GM13976 (cell line): ENCODE results near the gene CCDC187.

Source experiments
- DNase-seq: peaks from one replicate; pipeline ENCODE4 v3.0.0; 2012; ENCODE audit warnings: low spot score
- in situ Hi-C: fragments of 300-500 bp; cut with MboI; formaldehyde crosslinking; loops from one replicate; pipeline ENCODE4 v1.12.0; 2022; ENCODE audit warnings: low sequenced_read_pairs, mixed read lengths, inconsistent platforms; ENCODE audit not compliant: unreplicated experiment
- TF ChIP-seq, protein P1 (sequence below): IDR thresholded peaks from 2 replicates; pipeline ENCODE4 v1.5.1; 2012; ENCODE audit warnings: borderline replicate concordance, mild to moderate bottlenecking; ENCODE audit not compliant: insufficient read depth; ENCODE audit errors: extremely low read depth, missing control alignments, control extremely low read depth

The CCDC187 gene

DNA sequence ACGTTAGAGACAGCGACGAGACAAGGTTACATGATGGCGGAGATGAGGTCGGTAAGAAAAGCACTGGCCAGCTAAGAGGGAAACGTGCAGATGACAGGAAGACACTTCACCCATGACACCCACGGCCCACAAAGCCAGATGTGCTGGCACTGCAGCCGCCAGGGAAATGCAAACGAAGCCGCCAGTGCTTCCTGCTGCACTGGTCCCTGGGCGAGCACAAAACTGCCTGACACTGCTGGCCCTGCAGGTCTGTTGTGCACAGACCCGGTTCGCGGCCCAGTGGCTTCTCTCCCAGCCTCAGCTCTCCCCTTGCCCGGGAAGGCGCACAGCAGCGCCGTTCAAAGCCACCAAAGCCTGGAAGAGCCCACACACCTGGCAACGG lies 78.5 kb downstream of the CCDC187 start:
- in situ Hi-C loops: no loop called here
- no peak for DNase-seq
- TF ChIP-seq, protein P1, sequence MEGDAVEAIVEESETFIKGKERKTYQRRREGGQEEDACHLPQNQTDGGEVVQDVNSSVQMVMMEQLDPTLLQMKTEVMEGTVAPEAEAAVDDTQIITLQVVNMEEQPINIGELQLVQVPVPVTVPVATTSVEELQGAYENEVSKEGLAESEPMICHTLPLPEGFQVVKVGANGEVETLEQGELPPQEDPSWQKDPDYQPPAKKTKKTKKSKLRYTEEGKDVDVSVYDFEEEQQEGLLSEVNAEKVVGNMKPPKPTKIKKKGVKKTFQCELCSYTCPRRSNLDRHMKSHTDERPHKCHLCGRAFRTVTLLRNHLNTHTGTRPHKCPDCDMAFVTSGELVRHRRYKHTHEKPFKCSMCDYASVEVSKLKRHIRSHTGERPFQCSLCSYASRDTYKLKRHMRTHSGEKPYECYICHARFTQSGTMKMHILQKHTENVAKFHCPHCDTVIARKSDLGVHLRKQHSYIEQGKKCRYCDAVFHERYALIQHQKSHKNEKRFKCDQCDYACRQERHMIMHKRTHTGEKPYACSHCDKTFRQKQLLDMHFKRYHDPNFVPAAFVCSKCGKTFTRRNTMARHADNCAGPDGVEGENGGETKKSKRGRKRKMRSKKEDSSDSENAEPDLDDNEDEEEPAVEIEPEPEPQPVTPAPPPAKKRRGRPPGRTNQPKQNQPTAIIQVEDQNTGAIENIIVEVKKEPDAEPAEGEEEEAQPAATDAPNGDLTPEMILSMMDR: no peak

- TF ChIP-seq, protein P1: no peak
- in situ Hi-C loops: no loop called here
- DNase-seq: no peak
These were observed 79.8 kb downstream of the CCDC187 start for GRCh38 chr9:136223871-136224640.

DNA sequence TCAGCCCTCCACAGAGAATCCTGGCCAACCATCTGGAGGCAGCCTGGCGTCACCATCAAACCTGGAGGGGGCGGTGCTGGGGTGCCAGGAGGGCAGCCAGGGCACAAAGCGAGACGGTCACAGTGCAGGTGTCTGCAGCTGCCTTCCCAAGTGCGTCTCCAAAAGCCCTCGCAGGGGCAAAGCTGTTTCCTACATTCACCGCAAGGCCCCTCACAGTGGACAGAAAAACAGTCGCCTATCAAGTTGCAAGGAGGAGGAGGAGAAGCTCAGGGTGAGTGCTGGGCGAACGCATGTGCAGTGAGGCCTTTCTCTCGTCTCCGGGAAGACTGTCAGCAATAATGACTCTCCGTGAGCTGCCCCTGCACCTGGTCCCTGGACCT lies 81.0 kb downstream of the CCDC187 start:
- in situ Hi-C loops: no loop called here
- DNase-seq: no peak
- TF ChIP-seq, protein P1: no peak

DNA sequence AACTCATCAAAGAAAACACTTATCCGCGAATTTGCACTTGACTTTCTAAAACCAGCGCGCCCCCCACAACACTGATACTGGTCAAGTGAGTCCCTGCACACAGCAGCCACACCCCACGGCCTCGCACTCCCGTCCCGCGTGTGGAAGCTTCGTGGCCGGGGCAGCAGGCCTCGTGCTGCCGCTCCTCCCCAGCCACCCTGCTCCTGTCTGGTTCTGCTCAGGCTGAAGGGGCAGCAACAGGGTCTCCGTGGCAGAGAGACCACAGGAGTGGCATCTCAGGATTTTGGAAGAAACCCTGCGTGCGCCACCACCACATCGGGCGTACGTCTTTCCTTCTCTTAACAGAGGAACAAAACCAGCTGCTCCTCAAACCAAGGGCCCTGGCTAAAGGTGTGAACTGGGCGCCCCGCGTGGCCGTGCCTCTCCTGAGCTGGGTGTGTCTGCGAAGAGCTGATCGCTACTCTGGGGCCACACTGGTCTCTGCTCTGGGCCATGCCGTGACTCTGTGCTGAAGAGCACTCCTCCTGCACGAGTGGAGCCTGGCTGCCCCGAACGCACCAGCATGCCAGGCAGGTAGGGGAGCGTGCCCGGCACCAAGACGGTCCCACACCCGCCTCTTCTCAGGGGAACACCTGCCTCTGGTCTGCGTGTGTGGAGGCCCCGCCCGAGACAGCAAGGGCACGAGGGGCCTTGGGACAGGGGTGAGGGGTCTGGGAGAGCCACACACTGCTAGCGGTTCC lies 81.6 kb downstream of the CCDC187 start:
- in situ Hi-C loops: no loop called here
- TF ChIP-seq, protein P1: no peak
- DNase-seq: no peak

DNA sequence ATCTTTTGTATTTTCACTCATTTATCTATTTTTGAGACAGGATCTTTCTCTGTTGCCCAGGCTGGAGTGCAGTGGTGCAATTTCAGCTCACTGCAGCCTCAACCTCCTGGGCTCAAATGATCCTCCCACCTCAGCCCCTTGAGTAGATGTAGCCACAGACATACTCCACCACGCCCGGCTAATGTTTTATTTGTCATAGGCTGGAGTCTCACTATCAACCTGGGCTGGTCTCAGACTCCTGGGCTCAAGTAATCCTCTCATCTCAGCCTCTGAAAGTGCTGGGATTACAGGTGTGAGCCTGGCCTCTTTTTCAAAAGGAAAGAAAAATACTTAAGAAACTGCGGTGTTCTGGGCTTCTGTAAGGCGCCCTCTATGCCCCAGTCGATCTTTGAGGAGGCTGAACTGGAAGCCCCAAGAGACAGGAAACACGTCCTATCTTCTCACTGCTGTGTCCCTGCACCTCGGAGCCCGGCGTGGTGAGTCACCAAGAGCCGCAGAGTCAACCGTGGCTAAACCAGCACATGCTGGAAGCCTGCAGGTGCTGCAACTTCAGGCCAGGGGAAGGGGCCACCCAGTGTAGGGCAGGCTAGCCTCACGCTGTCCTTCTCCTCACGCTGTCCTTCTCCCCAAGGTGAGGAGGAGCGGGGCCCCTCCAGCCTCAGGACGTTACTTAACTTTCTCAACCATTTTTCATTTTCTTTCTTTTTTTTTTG lies 83.7 kb downstream of the CCDC187 start:
- TF ChIP-seq, protein P1: no peak
- in situ Hi-C loops: no loop called here
- DNase-seq: no peak

DNA sequence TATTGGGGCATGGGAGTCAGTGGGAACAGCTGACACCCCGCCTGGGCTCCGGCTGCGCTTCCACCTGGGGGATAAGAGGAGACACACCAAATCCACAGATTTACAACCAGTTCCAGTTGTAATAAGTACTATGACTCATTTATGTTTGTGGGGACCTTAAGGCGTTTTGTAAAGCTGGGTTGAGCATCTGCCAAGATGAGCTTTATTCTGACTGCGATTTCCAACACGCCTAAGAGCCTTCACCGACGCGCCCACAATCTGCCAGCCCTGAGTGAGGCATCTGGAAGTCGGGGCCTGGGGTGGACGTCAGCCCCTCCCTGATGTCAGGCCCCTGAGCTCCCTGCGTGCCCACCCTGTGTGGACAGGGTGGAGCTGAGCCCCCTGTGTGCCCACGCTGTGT lies 84.6 kb downstream of the CCDC187 start:
- TF ChIP-seq, protein P1: no peak
- DNase-seq: no peak
- in situ Hi-C loops: no loop called here
